Progenitor cell of endocrine pancreas (in vitro differentiated cells): ENCODE data around the gene CAB39. TPM values are rescaled to one million over a fixed set of nuclear protein-coding genes. Genes with fewer than 3 reads are reported as not detected.

Experiments
- DNase-seq: peaks from one replicate; pipeline ENCODE4 v3.0.0; 2021; ENCODE audit warnings: low spot score; ENCODE audit not compliant: unreplicated experiment
- H3K27ac Mint-ChIP-seq: 2 replicates; pipeline ENCODE4 v1.8.0; 2021; ENCODE audit warnings: mild to moderate bottlenecking, moderate library complexity, mixed read lengths
- H3K27me3 Mint-ChIP-seq: 2 replicates; pipeline ENCODE4 v1.8.0; 2021; ENCODE audit warnings: mixed read lengths
- H3K36me3 Mint-ChIP-seq: 2 replicates; pipeline ENCODE4 v1.8.0; 2022; ENCODE audit warnings: mixed read lengths; ENCODE audit not compliant: insufficient read depth
- H3K4me1 Mint-ChIP-seq: 2 replicates; pipeline ENCODE4 v1.8.0; 2021; ENCODE audit warnings: low read depth, mixed read lengths
- H3K4me3 Mint-ChIP-seq: 2 replicates; pipeline ENCODE4 v1.8.0; 2021; ENCODE audit warnings: low read depth, mild to moderate bottlenecking, moderate library complexity, mixed read lengths
- H3K9me3 Mint-ChIP-seq: 2 replicates; pipeline ENCODE4 v1.8.0; 2021; ENCODE audit warnings: low read depth, mixed read lengths
- CTCF ChIP-seq: fragments of 200-600 bp; sonication (generic); IDR thresholded peaks from one replicate; pipeline ENCODE4 v1.5.0; 2021; ENCODE audit warnings: antibody characterized with exemption, mild to moderate bottlenecking; ENCODE audit not compliant: unreplicated experiment
- total RNA-seq: library from RNA; stranded (reverse); gene quantifications from 2 replicates; pipeline ENCODE4 v1.2.1, GENCODE V29; 2021

The CAB39 gene
- total RNA-seq, 1 donor from 2014 or later: 44.1 TPM

- no peak for TF ChIP-seq CTCF
- H3K27ac Mint-ChIP-seq: peak overlapping the region; percentile 42
- H3K4me1 Mint-ChIP-seq: peaks cover 12% of the 10 kb centered on the region
- DNase-seq: no peak
- H3K4me3 Mint-ChIP-seq: no peak overlapping the region
- peaks cover 27% of the 10 kb centered on the region for H3K27me3 Mint-ChIP-seq
- no peaks in the 10 kb centered on the region for H3K36me3 Mint-ChIP-seq
- no peaks in the 10 kb centered on the region for H3K9me3 Mint-ChIP-seq
Observed at GRCh38 chr2:230684270-230685168, 28.1 kb upstream of the CAB39 start.

GRCh38 chr2:230685178-230685577, 27.5 kb upstream of the CAB39 start:
- peaks cover 27% of the 10 kb centered on the region for H3K27me3 Mint-ChIP-seq

GRCh38 chr2:230687498-230687897, 25.1 kb upstream of the CAB39 start:
- Mint-ChIP-seq H3K4me3 (no peak overlapping the region), H3K4me1 (peaks cover 11% of the 10 kb centered on the region), H3K36me3 (no peaks in the 10 kb centered on the region), H3K27me3 (peaks cover 21% of the 10 kb centered on the region), H3K27ac (no peak overlapping the region), H3K9me3 (no peaks in the 10 kb centered on the region)
- TF ChIP-seq CTCF: no peak
- DNase-seq: no peak

More at GRCh38 chr2:230685178-230685577, 27.5 kb upstream of the CAB39 start:
- peaks cover 12% of the 10 kb centered on the region for H3K4me1 Mint-ChIP-seq
- no peaks in the 10 kb centered on the region for H3K9me3 Mint-ChIP-seq
- DNase-seq: no peak
- H3K36me3 Mint-ChIP-seq: no peaks in the 10 kb centered on the region
- H3K27ac Mint-ChIP-seq: no peak overlapping the region
- TF ChIP-seq CTCF: no peak
- H3K4me3 Mint-ChIP-seq: no peak overlapping the region

GRCh38 chr2:230688490-230688889, 24.2 kb upstream of the CAB39 start:
- no peak overlapping the region for H3K27ac Mint-ChIP-seq
- H3K4me3 Mint-ChIP-seq: no peak overlapping the region
- peaks cover 11% of the 10 kb centered on the region for H3K4me1 Mint-ChIP-seq

GRCh38 chr2:230690439-230690838, 22.2 kb upstream of the CAB39 start:
- TF ChIP-seq CTCF: no peak
- H3K9me3 Mint-ChIP-seq: no peaks in the 10 kb centered on the region
- H3K4me1 Mint-ChIP-seq: peaks cover 7% of the 10 kb centered on the region
- H3K4me3 Mint-ChIP-seq: no peak overlapping the region
- DNase-seq: no peak
- peaks cover 11% of the 10 kb centered on the region for H3K27me3 Mint-ChIP-seq
- H3K36me3 Mint-ChIP-seq: no peaks in the 10 kb centered on the region
- H3K27ac Mint-ChIP-seq: no peak overlapping the region

More at GRCh38 chr2:230688490-230688889, 24.2 kb upstream of the CAB39 start:
- Mint-ChIP-seq H3K36me3 (no peaks in the 10 kb centered on the region), H3K27me3 (peaks cover 18% of the 10 kb centered on the region), H3K9me3 (no peaks in the 10 kb centered on the region)
- TF ChIP-seq CTCF: no peak
- DNase-seq: no peak
